Ramos (cell line): ENCODE measurements around the gene GGT5.

ENCODE experiments used
- in situ Hi-C: fragments of 300-500 bp; cut with MboI; formaldehyde crosslinking; loops from one replicate; pipeline ENCODE4 v1.14.3; 2022; ENCODE audit warnings: low sequenced_read_pairs; ENCODE audit not compliant: unreplicated experiment

The GGT5 gene

DNA sequence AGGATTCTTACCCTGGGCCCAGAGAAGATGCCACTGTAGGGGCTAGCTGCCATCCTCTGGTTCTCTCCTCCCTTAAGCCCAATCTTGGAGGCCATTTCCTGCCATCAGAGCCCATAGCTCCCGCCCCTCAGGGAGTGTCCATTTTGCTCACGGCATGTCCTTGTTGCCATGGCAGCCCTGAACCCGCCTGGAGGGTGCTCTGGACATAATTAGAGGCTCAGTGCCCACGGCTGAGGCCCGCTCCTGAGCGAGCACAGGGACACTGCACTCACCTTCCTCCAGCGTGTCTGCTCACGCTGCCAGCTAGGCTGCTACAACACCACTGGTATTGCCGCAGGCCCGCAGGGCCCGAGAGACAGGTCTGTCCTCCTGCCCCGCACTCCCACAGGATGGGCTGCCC is 74.7 kb downstream of the GGT5 start:
- in situ Hi-C loops = no loop called here
